ENCODE data around the gene THNSL1.

THNSL1 gene

DNA sequence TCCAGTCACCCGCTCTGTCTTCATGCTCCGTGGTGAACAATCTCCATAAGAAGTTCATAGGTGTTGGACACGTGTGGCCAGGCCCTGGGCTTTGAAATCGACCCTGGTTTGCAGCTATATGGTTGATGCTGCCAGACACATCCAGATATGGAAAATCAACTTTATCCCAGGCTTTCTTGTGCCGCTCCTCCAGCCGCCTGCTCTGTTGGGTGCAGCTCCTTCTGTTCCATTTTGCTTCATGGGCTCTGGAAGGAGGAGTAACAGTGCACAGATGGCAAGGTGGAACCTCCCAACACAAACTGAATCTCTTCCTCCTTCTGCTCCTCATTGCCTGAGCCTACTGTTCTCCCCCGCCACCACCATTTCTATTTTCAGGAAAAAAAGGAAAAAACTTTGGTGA is 44.7 kb downstream of the THNSL1 start:
- no peak for DNase-seq

DNA sequence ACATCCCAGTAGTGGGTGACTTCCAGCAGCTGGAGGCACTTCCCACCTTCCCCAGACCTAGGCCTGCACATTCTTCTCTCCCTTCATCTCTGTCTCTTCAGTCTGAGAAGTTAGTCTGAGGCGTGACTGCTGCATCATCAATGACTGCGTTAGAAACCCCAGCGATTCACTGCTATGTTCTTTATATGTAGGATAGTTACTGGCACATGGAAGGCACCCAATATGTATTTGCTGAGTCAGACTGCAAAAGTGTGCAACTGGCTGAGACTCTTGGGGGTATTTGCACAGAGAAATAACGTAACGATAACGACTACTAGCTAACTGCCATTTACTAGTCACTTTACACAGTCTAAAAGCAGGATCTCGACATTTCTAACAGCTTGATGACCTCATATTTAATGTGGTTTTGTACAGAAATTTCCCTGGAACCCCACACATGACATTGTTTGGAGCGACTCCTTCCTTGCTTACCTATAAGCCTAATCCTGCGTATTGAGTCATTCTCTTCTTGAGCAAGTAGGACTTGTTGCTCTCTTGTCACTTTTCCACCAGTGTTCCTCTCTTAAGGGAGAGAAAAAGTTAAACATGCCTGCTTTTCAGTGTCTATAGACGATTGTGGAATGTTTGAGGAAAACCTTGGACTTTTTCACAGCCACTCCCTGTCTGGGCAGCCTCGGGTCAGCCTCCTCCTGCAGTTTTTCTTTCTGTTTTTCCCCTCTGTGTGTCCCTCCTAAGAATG is 45.5 kb downstream of the THNSL1 start:
- no peak for DNase-seq

DNA sequence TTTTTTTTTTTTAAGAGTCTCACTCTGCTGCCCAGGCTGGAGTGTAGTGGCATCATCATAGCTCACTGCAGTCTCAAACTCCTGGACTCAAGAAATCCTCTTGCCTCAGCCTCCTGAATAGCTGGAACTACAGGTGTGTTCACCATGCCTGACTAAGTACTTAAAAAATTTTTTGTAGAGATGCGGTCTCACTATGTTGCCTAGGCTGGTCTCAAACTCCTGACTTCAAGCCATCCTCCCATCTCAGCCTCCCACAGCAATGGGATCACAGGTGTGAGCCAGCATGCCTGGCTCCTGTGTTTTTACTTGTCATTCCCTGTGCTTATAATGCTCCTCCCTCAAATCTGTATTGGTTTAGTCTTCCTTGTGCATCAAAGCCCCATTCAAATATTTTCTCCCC is 46.7 kb downstream of the THNSL1 start:
- DNase-seq = no peak

DNA sequence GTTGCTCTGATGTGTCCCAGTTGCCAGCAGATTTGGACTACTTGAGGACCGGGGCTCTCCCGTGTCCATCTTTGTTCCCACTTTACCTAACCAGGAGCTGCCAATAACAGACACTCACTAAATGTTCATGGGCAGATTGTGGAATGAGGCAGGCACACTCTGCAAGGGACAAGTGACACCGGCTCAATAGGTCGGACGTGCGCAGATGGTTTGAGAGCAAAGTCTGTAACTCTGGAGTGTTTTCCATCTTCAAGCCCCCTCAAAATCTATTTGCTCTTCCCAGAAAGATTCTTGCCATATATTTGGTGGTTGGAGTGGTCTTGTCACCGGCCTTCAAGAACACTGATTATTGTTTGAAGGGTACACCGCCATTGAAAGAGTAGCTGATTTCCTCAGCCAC is 47.2 kb downstream of the THNSL1 start:
- no peak for DNase-seq

DNA sequence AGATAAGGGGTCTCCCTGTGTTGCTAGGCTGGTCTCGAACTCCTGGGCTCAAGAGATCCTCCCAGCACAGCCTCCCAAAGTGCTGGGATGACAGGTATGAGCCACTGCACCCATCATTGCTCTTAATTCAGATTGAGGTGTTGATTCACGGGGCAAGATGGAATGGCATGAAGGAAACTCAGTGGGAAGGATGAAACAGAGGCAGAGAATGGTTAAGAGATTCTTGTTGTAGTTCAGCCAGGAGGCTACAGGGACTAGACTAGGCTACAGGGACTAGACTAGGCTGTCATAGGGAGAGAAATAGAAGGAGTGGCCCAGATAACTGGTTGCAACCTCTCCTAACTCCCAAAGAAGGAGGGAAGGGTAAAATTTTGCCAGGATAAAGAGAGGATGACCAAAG is 48.0 kb downstream of the THNSL1 start:
- no peak for DNase-seq

DNA sequence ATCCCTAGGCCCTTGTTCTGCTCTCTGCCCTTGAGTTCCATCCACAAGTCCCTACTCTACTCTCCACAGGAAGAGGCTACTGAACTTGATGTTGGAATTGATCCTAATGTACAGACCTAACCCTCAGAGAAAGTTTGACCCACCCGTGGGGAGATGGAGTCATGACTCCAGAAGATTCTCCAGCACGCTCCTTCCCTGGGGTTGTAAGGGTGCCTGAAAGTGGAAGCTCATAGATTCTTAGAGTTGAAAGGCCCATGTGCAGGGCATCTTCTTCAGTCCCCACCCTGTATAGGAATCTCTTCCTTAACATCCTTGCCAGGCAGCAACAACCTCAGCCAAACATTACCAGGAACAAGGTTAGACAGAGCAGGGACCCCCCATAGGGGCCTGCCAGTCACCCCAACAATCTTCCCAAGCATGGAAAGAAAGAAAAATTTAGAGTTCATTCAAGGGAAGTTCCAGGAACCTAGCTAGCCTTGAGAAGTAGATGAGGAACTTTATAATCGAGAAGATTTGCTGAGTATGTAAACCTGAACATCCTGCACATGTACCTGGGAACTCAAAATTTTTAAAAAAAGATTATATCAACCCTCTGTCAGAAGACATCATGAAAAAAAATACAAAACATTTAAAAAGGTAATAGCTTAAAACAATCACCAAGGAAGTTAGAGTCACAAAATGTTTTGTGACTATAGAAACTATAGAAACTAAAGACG is 49.5 kb downstream of the THNSL1 start:
- no peak for DNase-seq

DNA sequence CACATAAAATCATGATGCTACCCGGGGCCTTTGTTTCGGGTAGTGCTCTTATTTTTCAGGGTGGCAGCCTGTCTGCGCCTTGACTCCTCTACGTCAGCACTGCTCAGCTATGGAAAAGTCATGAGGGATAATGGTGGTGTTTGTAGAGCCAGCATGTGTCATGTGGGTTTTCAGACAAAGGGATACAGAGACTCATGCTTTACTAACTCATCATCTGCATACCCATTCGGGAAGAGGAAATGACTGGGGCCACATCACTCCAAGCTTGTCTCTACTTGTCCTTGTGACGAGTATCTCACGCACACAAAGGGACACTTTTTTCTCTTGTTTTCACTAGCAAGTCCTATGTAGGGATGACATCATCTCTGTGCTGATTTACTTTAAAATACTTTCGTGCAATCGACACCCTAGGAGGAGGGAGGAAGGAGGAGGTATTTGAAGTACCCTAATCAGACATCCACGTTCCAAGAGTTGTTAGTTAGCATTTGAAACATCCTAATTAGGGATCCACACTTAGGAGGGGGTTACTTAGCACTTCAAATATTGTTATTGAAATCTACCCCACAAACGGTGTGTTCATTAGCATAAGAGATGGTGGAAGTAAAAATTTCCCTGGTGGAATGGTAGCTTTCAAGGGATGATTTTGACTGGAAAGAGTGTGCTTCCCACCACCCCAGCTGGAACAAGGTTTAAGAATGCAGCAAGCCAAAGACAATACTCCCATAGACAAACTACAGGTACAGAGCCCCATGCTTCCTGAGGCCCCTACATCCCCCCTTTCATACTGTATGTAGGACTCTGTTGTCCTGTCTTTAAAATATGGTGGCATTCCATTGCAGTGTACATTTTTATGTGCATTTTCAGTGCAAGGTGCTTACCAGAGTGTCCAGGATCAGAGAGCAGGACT is 52.0 kb downstream of the THNSL1 start:
- DNase-seq = no peak

DNA sequence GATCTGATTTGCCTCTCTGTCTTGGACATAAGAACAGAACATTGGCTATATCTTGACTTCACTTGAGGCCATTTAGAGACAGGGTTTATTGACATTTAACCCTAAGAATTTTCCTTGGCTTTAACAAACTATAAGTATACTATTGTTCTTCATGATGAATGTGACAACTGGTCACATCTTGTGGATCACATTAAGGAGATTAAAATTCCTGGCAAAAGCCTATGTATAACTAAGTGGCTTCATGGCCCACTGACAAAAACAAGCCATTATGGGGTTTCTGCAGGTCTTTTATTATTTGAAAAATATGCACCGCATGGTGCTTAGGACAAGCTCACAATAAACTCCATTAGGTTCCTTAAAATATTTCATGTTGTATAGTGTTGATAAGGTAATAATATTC is 54.8 kb downstream of the THNSL1 start:
- DNase-seq = no peak

DNA sequence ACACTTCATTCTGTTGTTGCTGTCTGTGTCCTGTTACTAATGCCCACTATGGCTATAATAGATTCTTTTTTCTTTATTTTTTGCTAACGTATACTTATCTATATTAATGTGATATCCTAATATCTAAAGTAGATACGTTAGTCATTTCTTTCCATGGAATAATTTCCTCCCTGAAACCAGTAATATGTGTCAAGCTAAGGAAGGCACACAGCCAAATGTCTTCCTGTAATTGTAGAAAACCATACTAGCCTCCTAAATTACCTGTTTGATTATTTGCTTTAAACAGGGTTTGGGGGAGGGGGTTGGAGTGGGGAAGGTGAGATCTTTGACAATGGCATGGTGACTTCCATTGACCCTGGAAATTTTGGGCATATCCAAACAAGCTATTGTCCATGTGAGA is 56.4 kb downstream of the THNSL1 start:
- no peak for DNase-seq

DNA sequence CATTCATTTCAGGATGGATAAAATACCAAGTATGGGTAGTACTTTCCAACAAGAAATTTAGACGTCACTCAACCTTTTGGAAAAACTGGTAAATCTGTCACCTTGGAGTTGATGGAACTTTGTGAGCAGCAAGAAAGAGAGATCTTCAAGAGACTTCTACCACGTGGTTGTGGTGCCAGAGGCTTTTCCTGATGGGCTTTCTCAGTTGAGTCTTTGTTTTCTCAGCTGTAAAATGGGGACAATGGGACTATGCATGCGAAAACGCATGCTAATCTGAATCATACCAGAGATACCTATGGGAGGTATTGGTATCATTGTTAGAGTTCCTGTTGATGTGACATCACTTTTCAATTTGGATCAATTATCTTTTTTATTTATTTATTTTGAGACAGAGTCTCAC is 59.4 kb downstream of the THNSL1 start:
- DNase-seq = no peak

Data from activated CD4-positive, CD25-positive, alpha-beta regulatory T cell treated with anti-CD3 and anti-CD28 coated beads, Interleukin-2, amount 50 U/mL, for 72 hours (primary cell).